H9 (cell line): ENCODE data around the gene C11orf21. TPM values are rescaled to one million over a fixed set of nuclear protein-coding genes. Genes with fewer than 3 reads are reported as not detected.
A peak's percentile ranks its signal among the peaks of the same experiment; 100 is the strongest.

Experiments used
- DNase-seq: peaks from one replicate; pipeline ENCODE4 v3.0.0-alpha.2; 2017
- H2AFZ ChIP-seq: one replicate; pipeline ENCODE4 v1.6.1; 2013; ENCODE audit warnings: mild to moderate bottlenecking, low read length, control low read depth, moderate library complexity
- H2AK5ac ChIP-seq: 2 replicates; pipeline ENCODE4 v1.6.1; 2013; ENCODE audit warnings: low read length, control low read depth, mixed read lengths; ENCODE audit not compliant: insufficient read length
- H2BK120ac ChIP-seq: one replicate; pipeline ENCODE4 v1.6.1; 2013; ENCODE audit warnings: low read depth, mild to moderate bottlenecking, low read length, control low read depth, inconsistent platforms; ENCODE audit not compliant: poor library complexity, severe bottlenecking
- H2BK12ac ChIP-seq: 2 replicates; pipeline ENCODE4 v1.6.1; 2013; ENCODE audit warnings: low read length, control low read depth, mixed read lengths, low read depth; ENCODE audit not compliant: insufficient read length
- H2BK15ac ChIP-seq: 2 replicates; pipeline ENCODE4 v1.6.1; 2013; ENCODE audit warnings: low read depth, low read length, control low read depth
- H2BK20ac ChIP-seq: one replicate; pipeline ENCODE4 v1.6.1; 2013; ENCODE audit warnings: low read depth, mild to moderate bottlenecking, low read length, control low read depth, inconsistent platforms; ENCODE audit not compliant: poor library complexity, severe bottlenecking
- H2BK5ac ChIP-seq: 2 replicates; pipeline ENCODE4 v1.6.1; 2013; ENCODE audit warnings: low read length, control low read depth, mixed read lengths; ENCODE audit not compliant: insufficient read length
- H3K14ac ChIP-seq: 2 replicates; pipeline ENCODE4 v1.6.1; 2013; ENCODE audit warnings: low read length, control low read depth; ENCODE audit not compliant: insufficient read depth
- H3K18ac ChIP-seq: 2 replicates; pipeline ENCODE4 v1.6.1; 2013; ENCODE audit warnings: low read depth, mild to moderate bottlenecking, mixed read lengths, low read length, control low read depth; ENCODE audit not compliant: insufficient read length
- H3K23ac ChIP-seq: 2 replicates; pipeline ENCODE4 v1.6.1; 2013; ENCODE audit warnings: low read length, control low read depth, mixed read lengths, low read depth; ENCODE audit not compliant: insufficient read length
- H3K23me2 ChIP-seq: 2 replicates; pipeline ENCODE4 v1.6.1; 2013; ENCODE audit warnings: low read depth, mild to moderate bottlenecking, mixed read lengths, low read length, control low read depth; ENCODE audit not compliant: insufficient read length, poor library complexity, severe bottlenecking
- H3K27ac ChIP-seq: 2 replicates; pipeline ENCODE4 v1.5.1; 2013; ENCODE audit warnings: low read length, control low read depth, mixed read lengths, low read depth; ENCODE audit not compliant: insufficient read length
- H3K27me3 ChIP-seq: 2 replicates; pipeline ENCODE4 v1.6.1; 2013; ENCODE audit warnings: low read length, control low read depth, inconsistent platforms; ENCODE audit not compliant: insufficient read depth
- H3K4ac ChIP-seq: 2 replicates; pipeline ENCODE4 v1.6.1; 2013; ENCODE audit warnings: low read depth, mild to moderate bottlenecking, control low read depth, inconsistent platforms, low read length, moderate library complexity
- H3K4me1 ChIP-seq: 2 replicates; pipeline ENCODE4 v1.6.1; 2013; ENCODE audit warnings: low read length, control low read depth, inconsistent platforms; ENCODE audit not compliant: insufficient read depth
- H3K4me2 ChIP-seq: 2 replicates; pipeline ENCODE4 v1.6.1; 2013; ENCODE audit warnings: low read length, control low read depth, mixed read lengths; ENCODE audit not compliant: insufficient read length, insufficient read depth
- H3K56ac ChIP-seq: 2 replicates; pipeline ENCODE4 v1.6.1; 2013; ENCODE audit warnings: low read depth, mild to moderate bottlenecking, mixed read lengths, low read length, control low read depth; ENCODE audit not compliant: insufficient read length
- H3K79me1 ChIP-seq: 2 replicates; pipeline ENCODE4 v1.6.1; 2013; ENCODE audit warnings: low read depth, mild to moderate bottlenecking, moderate library complexity, low read length, control low read depth, inconsistent platforms; ENCODE audit not compliant: insufficient read depth, poor library complexity, severe bottlenecking
- H3K79me2 ChIP-seq: 2 replicates; pipeline ENCODE4 v1.6.1; 2013; ENCODE audit warnings: low read length, control low read depth, inconsistent platforms; ENCODE audit not compliant: insufficient read depth
- H3K9ac ChIP-seq: 2 replicates; pipeline ENCODE4 v1.6.1; 2013; ENCODE audit warnings: low read length, control low read depth, mixed read lengths; ENCODE audit not compliant: insufficient read length; ENCODE audit errors: extremely low read depth
- H3K9me3 ChIP-seq: one replicate; pipeline ENCODE4 v1.6.1; 2013; ENCODE audit warnings: low read depth, low read length, inconsistent platforms; ENCODE audit not compliant: control insufficient read depth
- H3T11ph ChIP-seq: one replicate; pipeline ENCODE4 v1.6.1; 2013; ENCODE audit warnings: mild to moderate bottlenecking, low read length, control low read depth, inconsistent platforms
- H4K20me1 ChIP-seq: one replicate; pipeline ENCODE4 v1.6.1; 2013; ENCODE audit not compliant: control insufficient read depth, insufficient read length, insufficient read depth
- H4K5ac ChIP-seq: 2 replicates; pipeline ENCODE4 v1.6.1; 2013; ENCODE audit warnings: low read depth, mild to moderate bottlenecking, mixed read lengths, low read length, control low read depth; ENCODE audit not compliant: insufficient read length
- H4K8ac ChIP-seq: replicated peaks from 2 replicates; pipeline ENCODE4 v1.6.1; 2013; ENCODE audit warnings: low read length, control low read depth, mixed read lengths, low read depth; ENCODE audit not compliant: insufficient read length
- H4K91ac ChIP-seq: 2 replicates; pipeline ENCODE4 v1.6.1; 2013; ENCODE audit warnings: low read depth, mild to moderate bottlenecking, moderate library complexity, mixed read lengths, low read length, control low read depth; ENCODE audit not compliant: insufficient read length
- H3K27ac Mint-ChIP-seq, 3 experiments: 2 replicates in 2 of 3; 3 replicates in 1 of 3; pipeline ENCODE4 v1.8.0; 2020 to 2021; ENCODE audit warnings: mixed read lengths in 3 of 3, mild to moderate bottlenecking in 1 of 3, moderate library complexity in 1 of 3
- H3K27me3 Mint-ChIP-seq: 2 replicates; pipeline ENCODE4 v1.8.0; 2021; ENCODE audit warnings: low read depth, mild to moderate bottlenecking, moderate library complexity, mixed read lengths
- H3K36me3 Mint-ChIP-seq, 3 experiments: 2 replicates in 2 of 3; 3 replicates in 1 of 3; pipeline ENCODE4 v1.8.0; 2020 to 2021; ENCODE audit warnings: low read depth in 3 of 3, mixed read lengths in 3 of 3; ENCODE audit not compliant: insufficient read depth in 1 of 3
- H3K4me1 Mint-ChIP-seq, 2 experiments: 2 replicates each; pipeline ENCODE4 v1.8.0; 2020; ENCODE audit warnings: mixed read lengths in 2 of 2
- H3K4me3 Mint-ChIP-seq, 2 experiments: 2 replicates in 1 of 2; 3 replicates in 1 of 2; pipeline ENCODE4 v1.8.0; 2020 to 2021; ENCODE audit warnings: mild to moderate bottlenecking in 2 of 2, mixed read lengths in 2 of 2, moderate library complexity in 1 of 2
- H3K9me3 Mint-ChIP-seq, 2 experiments: 2 replicates in 1 of 2; 3 replicates in 1 of 2; pipeline ENCODE4 v1.8.0; 2020; ENCODE audit warnings: mild to moderate bottlenecking in 2 of 2, mixed read lengths in 2 of 2, moderate library complexity in 1 of 2
- WGBS: extraction: QIAGEN DNeasy Blood & Tissue Kit; methylation state at CpG from one replicate; pipeline ENCODE4 v1.1.7; 2013; ENCODE audit warnings: missing lambda C conversion rate, low lambda C conversion rate, mixed read lengths; ENCODE audit not compliant: insufficient read length; ENCODE audit errors: extremely low coverage; 5-methylcytosine and 5-hydroxymethylcytosine counted together
- total RNA-seq: library from RNA; stranded (reverse); gene quantifications from 2 replicates; pipeline ENCODE4 v1.2.1, GENCODE V29; 2021
- TF ChIP-seq, protein P1 (sequence below): fragments of 200-600 bp; sonication (generic); conservative IDR thresholded peaks from 3 replicates; pipeline ENCODE4 v1.8.0; 2021; ENCODE audit warnings: antibody characterized with exemption, mild to moderate bottlenecking

The C11orf21 gene
- total RNA-seq, 1 experiment from 2014 or later: not detected

DNA sequence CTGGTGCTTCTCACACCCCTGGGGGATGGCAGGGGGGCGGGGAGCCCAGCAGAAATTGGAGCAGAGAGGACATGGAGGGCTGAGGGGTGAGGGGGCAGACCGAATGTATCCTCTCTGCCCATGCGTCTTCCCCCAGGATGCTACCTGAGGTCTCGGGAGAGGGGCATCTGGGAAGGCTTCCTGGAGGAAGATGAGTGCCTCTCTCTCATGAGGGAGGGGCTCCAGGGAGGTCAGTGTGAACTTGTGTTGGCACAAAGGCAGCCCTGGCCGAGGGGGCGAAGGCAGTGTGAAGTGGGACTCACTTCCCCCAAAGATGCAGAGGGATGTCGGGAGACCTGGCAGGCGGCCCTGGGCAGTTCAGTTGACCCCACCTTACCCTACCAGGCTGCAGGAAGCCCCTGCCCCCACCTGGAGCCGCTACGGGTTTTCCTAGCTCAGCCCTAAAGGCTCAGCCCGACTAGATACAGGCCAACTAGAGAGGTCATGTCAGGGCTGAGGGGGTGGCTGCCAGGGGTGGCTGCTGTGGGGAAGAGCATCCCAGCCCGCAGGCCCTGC is 41.7 kb downstream of the C11orf21 start:
- H3K56ac ChIP-seq: no peak overlapping the region
- no peak overlapping the region for H3K23ac ChIP-seq
- H2AFZ ChIP-seq: no peak overlapping the region
- H3K4me1 ChIP-seq: no peaks in the 10 kb centered on the region
- Mint-ChIP-seq H3K4me3 (no peak overlapping the region), H3K27me3 (peaks cover 53% of the 10 kb centered on the region), H3K4me1 (no peaks in the 10 kb centered on the region), H3K36me3 (no peaks in the 10 kb centered on the region), H3K27ac (no peak overlapping the region), H3K9me3 (peaks cover 0 to 1% of the 10 kb centered on the region in 2 experiments; a peak in 1 of 5 replicates)
- DNase-seq: peak; percentile 19
- H3K14ac ChIP-seq: no peak overlapping the region
- H3K18ac ChIP-seq: no peak overlapping the region
- H2BK20ac ChIP-seq: no peak overlapping the region
- H3T11ph ChIP-seq: no peak overlapping the region
- H3K79me1 ChIP-seq: no peaks in the 10 kb centered on the region
- H2BK12ac ChIP-seq: no peak overlapping the region
- no peak overlapping the region for H4K8ac ChIP-seq
- H3K27ac ChIP-seq: no peak overlapping the region
- no peaks in the 10 kb centered on the region for H3K79me2 ChIP-seq
- no peak overlapping the region for H2AK5ac ChIP-seq
- H3K9ac ChIP-seq: no peak overlapping the region
- peaks cover 2% of the 10 kb centered on the region for H4K20me1 ChIP-seq
- TF ChIP-seq, protein P1, sequence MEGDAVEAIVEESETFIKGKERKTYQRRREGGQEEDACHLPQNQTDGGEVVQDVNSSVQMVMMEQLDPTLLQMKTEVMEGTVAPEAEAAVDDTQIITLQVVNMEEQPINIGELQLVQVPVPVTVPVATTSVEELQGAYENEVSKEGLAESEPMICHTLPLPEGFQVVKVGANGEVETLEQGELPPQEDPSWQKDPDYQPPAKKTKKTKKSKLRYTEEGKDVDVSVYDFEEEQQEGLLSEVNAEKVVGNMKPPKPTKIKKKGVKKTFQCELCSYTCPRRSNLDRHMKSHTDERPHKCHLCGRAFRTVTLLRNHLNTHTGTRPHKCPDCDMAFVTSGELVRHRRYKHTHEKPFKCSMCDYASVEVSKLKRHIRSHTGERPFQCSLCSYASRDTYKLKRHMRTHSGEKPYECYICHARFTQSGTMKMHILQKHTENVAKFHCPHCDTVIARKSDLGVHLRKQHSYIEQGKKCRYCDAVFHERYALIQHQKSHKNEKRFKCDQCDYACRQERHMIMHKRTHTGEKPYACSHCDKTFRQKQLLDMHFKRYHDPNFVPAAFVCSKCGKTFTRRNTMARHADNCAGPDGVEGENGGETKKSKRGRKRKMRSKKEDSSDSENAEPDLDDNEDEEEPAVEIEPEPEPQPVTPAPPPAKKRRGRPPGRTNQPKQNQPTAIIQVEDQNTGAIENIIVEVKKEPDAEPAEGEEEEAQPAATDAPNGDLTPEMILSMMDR: no peak
- H3K4ac ChIP-seq: no peak overlapping the region
- no peak overlapping the region for H2BK15ac ChIP-seq
- H2BK5ac ChIP-seq: no peak overlapping the region
- no peak overlapping the region for H3K4me2 ChIP-seq
- H3K27me3 ChIP-seq: no peaks in the 10 kb centered on the region
- H3K23me2 ChIP-seq: no peaks in the 10 kb centered on the region
- H2BK120ac ChIP-seq: no peak overlapping the region
- no peak overlapping the region for H4K91ac ChIP-seq
- H4K5ac ChIP-seq: no peak overlapping the region
- WGBS: no CpG with 5 or more reads among the region's 12 CpGs
- no peaks in the 10 kb centered on the region for H3K9me3 ChIP-seq
